BLaER1 treated with 17β-estradiol and CSF1 and Interleukin-3, amounts not matched to agents 10 nM and 100 nM (cell line): ENCODE data around the gene RUSC2.
A peak's percentile ranks its signal among the peaks of the same experiment; 100 is the strongest.

ENCODE experiments used
- H3K27ac ChIP-seq, 11 experiments: shearing (Covaris generic); formaldehyde crosslinking; 2 replicates each; pipeline ENCODE4 v1.8.1; 2022
- H3K27me3 ChIP-seq, 11 experiments: shearing (Covaris generic); formaldehyde crosslinking; 2 replicates each; pipeline ENCODE4 v1.8.1; 2022
- H3K36me3 ChIP-seq, 11 experiments: shearing (Covaris generic); formaldehyde crosslinking; 2 replicates each; pipeline ENCODE4 v1.8.1; 2022
- H3K4me1 ChIP-seq, 10 experiments: shearing (Covaris generic); formaldehyde crosslinking; 2 replicates each; pipeline ENCODE4 v1.8.1; 2022
- H3K4me2 ChIP-seq, 11 experiments: shearing (Covaris generic); formaldehyde crosslinking; 2 replicates each; pipeline ENCODE4 v1.8.1; 2022
- H3K4me3 ChIP-seq, 10 experiments: shearing (Covaris generic); formaldehyde crosslinking; 2 replicates each; pipeline ENCODE4 v1.8.1; 2022
- H3K9ac ChIP-seq, 11 experiments: shearing (Covaris generic); formaldehyde crosslinking; 2 replicates each; pipeline ENCODE4 v1.8.1; 2022
- H3K9me3 ChIP-seq, 11 experiments: shearing (Covaris generic); formaldehyde crosslinking; replicated peaks in 1 of 11; 2 replicates each; pipeline ENCODE4 v1.8.1; 2022
- H4K20me1 ChIP-seq, 11 experiments: shearing (Covaris generic); formaldehyde crosslinking; 2 replicates each; pipeline ENCODE4 v1.8.1; 2022
- Cebpa-rat ChIP-seq, 11 experiments: shearing (Covaris generic); IDR thresholded peaks; 2 replicates each; pipeline ENCODE4 v1.8.1; 2022

Gene RUSC2

GRCh38 chr9:35538361-35539234, 48.7 kb downstream of the RUSC2 start:
- Histone ChIP-seq H3K9ac (peak overlapping the region in 1 of 11 experiments; percentile 23; a peak in 1 of 22 replicates), H3K27ac (peak overlapping the region in 5 of 11 experiments; percentile 5 to 38 (median 25); a peak in 4 of 22 replicates), H3K36me3 (peaks cover 0 to 29% (median 0%) of the 10 kb centered on the region in 11 experiments; a peak in 5 of 22 replicates), H3K9me3 (peaks cover 0 to 15% (median 3%) of the 10 kb centered on the region in 11 experiments; a peak in 4 of 22 replicates), H3K4me2 (peak overlapping the region; percentile 14 to 62 (median 41); a peak in 19 of 22 replicates), H3K4me1 (peaks cover 0 to 16% (median 13%) of the 10 kb centered on the region in 10 experiments; a peak in 18 of 20 replicates), H4K20me1 (peaks cover 0 to 23% (median 0%) of the 10 kb centered on the region in 11 experiments; a peak in 5 of 22 replicates), H3K27me3 (no peaks in the 10 kb centered on the region), H3K4me3 (no peak overlapping the region)
- TF ChIP-seq Cebpa-rat (IDR thresholded peaks at IDR 0.05), result no peak
